Globus pallidus (tissue), 1 donor: ENCODE measurements around the gene CNGA3.
"Not testable (repeated sequence)": the region's sequence is repeated elsewhere in the genome, so short reads cannot be mapped to it uniquely, and the experiment has no call there.

ENCODE experiments used
- DNase-seq: peaks from one replicate; pipeline ENCODE4 v3.0.0-alpha.2; 2015; ENCODE audit warnings: low spot score

CNGA3 gene

DNA sequence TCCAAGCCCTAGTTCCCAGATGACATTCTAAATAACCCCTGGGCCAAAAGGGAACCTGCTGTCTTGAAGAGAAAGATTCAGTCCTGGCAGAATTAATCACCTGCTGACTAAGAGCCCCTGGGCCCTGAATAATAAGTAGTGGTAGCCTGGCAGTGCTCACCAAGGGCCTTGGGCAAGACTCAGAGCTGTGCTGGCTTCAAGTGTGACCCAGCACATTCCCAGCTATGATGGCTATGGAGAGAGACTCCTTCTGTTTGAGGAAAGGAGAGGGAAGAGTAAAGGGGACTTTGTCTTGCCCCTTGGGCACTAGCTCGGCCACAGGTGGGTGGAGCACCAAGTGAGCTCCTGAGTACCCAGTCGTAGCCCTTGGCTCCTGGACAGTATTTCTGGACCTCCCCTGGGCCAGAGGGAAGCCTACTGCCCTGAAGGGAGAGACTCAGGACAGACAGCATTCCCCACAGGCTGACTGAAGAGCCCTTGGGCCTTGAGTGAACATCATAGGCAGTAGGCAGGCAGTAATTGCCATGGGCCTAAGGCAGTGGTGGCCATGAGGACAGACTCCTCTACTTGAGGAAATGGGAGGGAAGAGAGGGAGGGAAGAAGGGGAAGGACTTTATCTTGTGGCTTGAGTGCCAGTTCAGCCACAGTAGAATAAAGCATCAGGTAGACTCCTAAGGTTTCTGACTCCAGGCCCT is 58.4 kb downstream of the CNGA3 start:
- no peak for DNase-seq

DNA sequence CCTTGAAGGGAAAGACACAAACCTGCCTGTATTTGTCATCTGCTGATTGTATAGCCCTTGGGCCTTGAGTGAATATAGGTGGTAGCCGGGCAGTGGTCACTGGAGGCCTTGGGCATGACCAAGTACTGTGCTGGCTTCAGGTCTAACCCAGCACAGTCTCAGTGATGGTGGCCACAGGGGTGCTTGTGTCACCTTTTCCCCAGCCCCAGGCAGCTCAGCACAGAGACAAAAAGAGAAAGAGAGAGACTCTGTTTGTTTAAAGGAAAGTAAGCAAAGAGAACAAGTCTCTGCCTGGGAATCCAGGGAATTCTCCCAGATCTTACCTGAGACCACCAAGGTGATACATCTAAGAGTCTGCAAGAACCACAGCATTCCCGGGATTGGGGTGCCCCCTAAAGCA is 59.0 kb downstream of the CNGA3 start:
- DNase-seq: no peak

DNA sequence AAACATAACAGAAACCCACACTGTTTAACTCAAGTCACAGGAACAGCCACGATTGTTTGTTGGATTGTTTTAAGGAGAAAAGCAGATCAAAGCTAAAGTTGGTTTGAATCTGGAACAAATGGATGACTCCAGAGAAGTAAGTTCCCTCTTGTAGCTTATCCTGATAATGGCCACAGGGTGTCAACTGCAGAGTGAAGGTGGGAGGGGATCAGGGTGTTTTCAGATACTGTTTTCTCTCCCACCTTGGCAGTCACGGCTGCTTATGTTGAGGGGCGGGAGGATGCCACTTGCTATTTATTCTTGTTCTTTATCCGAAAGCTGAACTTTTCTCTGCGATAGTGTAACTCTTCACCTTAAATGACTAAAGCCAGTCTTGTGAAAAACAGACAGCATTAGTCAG is 61.9 kb downstream of the CNGA3 start:
- DNase-seq: no peak

DNA sequence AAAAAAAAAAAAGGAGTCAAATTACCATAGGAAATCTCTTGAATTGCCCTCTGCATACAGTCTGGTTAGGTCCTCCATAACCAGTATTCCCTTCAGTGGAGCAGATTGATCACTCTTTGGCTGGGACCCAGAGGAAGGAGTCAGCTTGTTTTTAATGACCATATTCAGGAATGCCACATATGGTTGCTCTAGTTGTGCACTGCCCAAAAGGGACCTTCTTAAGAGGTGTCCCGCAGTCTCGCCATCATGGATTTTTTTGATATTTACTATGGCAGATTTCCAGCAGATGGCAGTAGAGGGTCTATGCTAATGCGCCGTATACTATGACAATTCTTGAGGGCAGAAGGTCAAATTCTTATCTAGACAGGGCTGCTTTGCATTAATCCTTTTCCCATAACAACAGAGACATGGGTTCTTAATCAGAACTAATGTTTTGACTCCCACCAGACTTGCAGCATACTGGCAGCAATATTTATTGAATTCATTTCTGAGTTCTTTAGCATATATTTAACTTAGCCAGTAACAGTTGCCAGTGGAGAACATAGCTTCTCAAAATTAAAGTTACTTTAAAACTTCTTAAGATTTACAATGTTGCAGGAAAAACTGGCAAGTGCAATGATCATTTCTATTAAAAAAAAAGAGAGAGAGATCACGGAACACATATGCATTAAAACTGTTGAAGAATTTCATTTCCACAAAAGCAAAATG is 66.6 kb downstream of the CNGA3 start:
- peak; percentile 55 for DNase-seq

DNA sequence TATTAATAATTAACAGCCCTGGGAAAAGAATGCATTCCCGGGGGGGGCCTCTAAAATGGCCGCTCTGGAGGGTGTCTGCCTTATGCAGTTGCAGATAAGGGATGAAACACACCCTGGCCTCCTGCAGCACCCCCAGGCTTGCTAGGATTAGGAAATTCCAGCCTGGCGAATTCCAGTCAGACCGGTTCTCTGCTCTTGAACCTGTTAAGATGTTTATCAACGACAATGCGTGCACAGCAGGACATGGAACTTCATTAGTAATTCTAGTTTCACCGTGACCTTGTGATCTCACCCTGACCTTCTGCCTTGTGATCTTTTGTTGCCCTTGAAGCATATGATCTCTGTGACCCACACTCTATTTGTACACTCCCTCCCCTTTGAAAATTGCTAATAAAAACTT is 68.0 kb downstream of the CNGA3 start:
- not testable (repeated sequence) for DNase-seq

DNA sequence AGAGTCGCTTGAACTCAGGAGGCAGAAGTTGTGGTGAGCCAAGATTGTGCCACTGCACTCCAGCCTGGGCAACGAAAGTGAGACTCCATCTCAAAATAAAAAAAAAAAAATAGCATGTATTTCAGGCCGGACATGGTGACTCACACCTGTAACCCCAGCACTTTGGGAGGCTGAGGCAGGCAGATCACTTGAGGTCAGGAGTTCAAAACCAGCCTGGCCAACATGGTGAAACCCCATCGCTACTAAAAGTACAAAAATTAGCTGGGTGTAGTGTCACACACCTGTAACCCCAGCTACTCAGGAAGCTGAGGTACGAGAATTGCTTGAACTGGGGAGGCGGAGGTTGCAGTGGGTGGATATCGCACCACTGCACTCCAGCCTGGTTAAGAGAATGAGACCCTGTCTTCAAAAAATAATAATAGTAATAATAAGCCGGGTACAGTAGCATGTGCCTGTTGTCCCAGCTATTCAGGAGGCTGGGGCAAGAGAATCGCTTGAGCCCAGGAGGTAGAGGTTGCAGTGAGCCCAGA is 69.5 kb downstream of the CNGA3 start:
- not testable (repeated sequence) for DNase-seq

DNA sequence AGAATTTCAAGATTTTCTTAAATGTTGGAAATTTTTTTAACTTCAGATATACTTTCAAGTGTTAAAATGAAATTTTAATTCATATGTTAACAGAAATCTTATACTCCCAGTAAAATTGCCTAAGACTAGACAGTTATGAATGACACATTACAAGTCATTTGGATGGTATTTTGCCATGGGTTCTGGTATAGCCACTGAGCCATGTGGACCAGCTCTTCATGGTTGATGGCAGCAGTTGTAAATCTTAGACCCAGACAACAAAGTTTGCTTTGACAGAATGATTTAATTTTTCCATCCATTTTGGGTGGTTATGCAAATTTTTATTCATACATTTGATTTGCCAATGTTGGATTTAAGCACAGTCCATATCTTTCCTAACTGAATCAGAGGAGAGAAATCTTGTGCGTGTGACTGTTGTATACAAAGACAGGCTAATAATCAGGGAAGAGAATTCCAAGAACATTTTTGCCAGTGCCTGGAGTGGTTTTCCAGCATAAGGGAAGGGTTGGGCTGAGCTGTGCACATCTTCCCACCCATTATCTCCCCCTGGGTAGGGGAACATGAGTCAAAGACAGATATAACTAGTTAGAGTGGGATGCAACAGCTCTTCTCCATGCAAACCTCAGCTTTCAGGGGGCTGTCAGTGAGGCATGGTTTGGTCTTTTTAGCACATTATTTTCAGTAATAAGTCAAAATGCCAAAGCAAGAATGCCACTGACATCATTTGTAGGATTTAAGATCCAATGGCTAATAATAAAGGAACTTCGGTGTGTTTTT is 70.3 kb downstream of the CNGA3 start:
- no peak for DNase-seq

DNA sequence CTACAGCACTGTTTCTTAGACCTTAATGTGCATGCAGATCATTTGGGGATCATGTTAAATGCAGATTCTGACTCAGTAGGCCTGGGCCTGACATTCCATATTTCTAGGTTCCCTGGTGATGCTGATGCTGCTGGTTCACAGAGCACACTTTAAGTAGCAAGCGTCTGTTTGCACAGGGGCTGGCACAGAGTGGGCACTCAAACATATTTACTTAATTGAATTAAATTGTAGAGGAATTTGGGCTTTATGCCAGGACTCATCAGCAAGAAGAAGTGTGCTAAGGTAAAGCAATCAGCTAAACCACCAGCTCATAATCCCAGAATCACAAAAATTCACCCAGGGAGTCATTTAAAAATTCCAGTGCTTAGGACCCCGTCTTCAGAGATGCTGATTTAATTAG is 73.3 kb downstream of the CNGA3 start:
- DNase-seq: no peak

DNA sequence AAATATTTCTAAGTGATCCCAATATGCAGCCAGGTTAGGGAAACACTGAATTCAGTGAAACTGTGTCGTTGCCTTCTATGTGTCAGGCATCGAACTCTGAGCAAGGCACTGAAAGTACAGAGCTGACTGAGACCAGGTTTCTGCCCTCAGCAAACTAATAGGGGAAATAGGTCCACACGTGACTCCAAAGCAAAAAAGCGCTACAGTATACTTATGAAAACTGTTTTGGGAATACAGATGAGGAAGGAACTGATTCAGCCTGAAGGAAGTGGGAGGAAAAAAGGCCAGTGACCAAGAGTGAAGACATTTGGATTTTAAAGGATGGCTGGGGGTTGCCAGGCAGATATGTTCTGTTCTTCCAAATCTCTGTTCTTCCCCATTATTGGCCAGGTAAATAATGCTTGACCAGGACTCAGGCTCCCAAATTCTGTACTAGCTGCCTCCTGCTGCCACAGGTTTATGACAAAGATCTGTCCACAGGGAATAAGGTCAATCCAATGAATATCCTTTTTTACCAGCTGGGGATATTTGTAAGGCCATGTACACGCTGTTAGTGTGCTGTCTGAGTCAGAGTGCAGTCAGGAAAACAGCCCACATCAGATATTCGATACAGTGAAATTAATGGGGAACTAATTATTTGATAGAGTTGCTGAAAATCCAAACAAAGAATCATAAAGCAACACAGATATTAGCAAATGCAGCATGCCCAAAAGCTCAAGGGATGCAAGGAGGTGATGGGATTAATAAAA is 73.9 kb downstream of the CNGA3 start:
- DNase-seq: no peak

DNA sequence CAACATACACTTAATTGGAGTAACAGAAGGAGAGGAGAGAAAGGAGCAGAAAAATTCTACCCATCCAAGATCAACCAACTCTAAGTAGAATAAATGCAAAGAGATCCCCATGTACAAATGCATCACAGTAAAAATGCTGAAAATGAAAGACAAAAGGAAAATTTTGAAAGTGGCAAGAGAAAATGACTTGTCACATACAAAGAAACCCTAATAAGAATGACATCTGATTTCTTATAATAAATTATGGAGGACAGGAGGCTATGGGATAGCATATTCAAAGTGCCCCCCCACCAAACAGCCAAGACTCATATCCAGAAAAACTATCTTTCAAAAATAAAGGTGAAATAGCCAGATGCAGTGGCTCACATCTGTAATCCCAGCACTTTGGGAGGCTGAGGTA is 76.2 kb downstream of the CNGA3 start:
- no peak for DNase-seq

DNA sequence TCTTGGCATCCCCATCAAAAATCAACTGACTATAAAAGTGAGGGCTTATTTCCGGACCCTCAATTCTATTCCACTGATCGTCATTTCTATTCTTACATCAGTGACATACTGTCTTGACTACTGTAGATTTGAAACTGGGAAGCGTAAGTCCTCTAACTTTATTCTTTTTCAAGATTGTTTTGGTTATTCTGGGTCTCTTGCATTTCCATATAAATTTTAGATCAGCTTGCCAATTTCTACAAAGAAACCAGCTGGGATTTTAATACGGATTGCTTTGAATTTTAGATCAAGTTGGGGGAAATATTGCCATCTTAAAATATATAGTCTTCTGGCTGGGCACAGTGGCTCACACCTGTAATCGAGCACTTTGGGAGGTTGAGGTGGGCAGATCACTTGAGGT is 80.5 kb downstream of the CNGA3 start:
- no peak for DNase-seq

DNA sequence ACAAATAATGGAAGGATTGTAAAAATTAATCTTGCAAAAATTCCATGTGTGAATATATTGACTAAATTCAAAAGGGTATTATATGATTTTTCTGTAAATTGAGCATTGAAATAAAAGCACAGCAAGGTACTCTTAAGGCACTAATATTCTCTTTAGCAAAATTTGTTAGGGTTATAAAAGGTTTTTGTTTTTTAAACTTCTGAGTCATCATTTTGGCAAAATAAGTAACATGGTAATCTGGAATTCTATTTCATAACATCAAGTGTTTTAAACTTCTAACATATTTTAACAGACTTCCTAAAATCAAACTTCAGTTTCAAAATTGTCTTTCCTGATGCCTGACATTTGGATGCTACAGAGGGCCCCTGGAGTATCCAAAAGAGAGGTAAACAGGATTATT is 85.9 kb downstream of the CNGA3 start:
- DNase-seq: no peak

DNA sequence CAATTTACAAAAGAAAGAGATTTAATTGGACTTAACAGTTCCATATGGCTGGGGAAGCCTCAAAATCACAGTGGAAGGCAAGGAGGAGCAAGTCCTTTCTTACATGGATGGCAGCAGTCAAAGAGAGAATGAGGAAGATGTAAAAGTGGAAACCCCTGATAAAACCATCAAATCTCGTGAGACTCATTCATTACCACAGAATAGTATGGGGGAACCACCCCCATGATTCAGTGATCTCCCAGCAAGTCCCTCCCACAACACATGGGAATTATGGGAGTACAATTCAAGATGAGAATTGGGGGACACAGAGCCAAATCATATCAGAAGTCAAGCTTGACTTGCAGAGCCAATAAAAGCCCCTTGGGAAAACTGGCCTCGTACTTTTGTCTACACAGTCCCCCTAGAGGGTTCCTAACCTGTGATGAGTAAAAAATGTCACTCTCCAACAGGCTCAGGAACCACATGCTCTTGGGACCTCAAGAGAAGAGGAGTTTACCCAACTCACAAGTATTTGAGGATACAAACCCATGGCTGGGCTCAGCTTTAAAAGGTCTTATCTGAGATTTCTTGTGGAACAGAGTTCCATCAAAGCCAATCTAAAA is 87.2 kb downstream of the CNGA3 start:
- no peak for DNase-seq

DNA sequence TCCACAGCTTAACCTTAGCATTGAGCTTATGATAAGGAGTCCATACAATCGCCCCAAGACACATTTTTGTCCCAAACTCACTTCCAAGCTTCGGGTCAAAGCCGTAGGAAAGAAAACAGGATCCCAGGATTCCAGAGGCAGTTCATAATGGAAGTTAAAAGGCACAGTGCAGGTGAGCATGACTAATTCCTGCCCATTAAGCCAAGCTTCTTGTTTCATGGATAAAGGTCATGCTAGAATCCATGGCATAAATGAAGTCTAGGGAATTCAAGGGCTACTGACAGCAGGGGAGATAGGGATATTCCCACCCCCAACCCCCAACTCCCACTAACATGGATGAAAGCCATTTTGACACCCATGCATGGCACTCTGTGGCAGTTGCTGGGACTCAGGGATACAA is 88.2 kb downstream of the CNGA3 start:
- no peak for DNase-seq

DNA sequence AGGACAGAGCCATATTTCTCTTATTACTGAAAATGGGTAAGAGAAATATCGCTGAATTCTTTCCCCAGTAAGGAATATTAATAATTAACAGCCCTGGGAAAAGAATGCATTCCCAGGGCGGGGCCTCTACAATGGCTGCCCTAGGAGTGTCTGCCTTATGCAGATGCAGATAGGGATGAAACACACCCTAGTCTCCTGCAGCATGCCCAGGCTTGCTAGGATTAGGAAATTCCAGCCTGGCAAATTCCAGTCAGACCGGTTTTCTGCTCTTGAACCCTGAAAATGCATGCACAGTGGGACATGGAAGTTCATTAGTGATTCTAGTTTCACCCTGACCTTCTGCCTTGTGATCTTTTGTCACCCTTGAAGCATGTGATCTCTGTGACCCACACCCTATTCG is 89.4 kb downstream of the CNGA3 start:
- not testable (repeated sequence) for DNase-seq

DNA sequence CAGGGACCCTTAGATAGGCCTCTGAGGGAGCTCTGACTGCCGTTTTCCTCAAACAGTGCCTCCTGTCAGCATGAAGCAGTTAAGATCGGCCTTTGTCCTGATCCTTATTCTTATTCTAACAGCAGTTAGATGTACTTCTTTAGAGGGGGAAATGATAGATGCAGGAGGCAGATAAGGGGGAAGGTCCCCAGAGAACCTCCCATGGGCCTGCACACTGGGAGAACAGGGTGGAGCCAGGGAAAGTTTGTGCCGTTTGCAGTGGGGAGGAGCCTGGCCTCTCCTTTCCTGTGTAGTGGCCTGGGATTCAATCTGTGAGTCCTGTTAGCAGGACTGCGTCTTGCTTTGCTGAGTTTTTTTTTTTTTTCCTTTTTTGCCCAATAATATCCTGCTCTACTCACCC is 90.5 kb downstream of the CNGA3 start:
- no peak for DNase-seq

DNA sequence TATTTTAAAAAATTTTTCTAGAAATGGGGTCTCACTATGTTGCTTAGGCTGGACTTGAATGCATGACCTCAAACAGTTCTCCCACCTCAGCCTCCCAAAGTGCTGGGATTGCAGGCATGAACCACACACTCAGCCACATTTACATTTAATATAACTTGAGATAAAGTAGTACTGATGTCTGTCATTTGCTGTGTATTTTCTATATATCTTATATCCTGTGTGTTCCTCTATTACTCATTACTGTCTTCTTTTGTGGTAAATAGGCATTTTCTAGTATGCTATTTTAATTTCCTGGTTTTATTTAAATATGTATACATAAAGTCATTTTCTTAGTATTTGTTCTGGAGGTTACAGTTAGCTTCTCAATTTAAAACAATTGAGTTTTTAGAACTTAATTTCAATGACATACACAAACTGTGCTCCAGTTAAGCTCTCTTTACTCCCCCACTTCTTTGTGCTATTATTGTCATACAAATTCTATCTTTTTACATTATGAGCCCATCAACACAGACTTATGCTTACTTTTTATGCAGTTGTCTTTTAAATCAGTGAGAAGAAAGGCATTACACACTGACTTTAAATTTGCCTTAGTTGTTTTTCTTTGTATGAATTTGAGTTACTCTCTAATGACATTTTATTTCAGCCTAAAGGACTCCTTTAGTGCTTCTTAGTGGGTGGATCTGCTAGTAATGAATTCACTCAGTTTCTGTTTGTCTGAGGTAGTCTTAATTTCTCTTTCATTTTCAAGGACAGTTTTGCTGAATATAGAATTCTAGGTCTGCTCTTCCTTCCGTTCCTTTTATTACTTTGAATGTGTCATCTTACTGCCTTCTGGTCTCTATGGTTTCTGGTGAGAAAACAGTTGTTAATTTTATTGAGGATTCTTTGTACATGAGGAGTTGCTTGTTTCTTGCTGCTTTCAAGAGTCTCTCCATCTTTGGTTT is 92.2 kb downstream of the CNGA3 start:
- DNase-seq: no peak

DNA sequence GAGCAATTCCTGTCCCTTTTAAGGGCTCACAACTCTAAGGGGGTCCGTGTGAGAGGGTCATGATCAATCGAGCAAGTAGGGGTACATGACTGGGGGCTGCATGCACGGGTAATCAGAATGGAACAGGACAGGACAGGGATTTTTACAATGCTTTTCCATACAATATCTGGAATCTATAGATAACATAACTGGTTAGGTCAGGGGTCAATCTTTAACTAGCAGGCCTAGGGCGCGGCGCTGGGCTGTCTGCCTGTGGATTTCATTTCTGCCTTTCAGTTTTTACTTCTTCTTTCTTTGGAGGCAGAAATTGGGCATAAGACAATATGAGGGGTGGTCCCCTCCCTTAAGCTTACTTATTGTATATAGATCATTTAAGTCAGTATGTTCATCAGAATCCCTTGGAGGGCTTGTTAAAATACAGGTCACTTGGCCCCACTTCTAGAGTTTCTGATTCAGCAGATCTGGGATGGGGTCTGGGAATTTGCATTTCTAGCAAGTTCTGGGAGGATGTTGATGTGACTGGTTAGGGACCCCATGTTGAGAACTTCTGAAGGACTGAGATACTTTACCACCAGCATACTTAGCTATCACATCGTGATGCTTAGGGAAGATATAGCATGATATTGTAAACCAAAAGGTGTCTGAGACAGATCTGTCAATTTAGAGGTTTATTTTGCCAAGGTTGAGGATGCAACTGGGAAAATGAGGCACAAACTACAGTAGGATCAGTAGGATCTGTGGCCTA is 95.6 kb downstream of the CNGA3 start:
- DNase-seq: no peak

DNA sequence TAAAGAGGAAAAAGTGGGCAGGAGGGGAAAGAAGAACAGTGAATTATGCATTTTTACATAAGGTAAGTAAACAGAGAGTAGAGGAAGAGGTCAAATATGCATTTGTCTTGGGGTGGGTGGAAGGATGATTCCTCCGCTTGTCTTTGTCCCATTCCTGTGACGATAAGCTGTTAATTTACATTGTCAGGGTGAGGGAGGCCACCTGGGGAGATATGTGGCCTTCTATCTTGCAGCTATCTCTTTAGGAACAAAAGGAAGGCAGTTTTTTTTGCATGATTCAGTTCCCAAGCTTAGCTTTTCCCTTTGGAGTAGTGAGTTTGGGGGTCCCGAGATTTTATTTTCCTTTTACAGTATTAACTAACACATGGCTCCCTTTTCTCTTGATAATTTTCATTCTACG is 96.2 kb downstream of the CNGA3 start:
- no peak for DNase-seq
